ENCODE data around the gene RCAN2. TPM values are rescaled to one million over a fixed set of nuclear protein-coding genes. Genes with fewer than 3 reads are reported as not detected.

The RCAN2 gene
- 1.9 TPM for total RNA-seq

- DNase-seq, result no peak
Observed at GRCh38 chr6:46491201-46491627, at the start of gene RCAN2. RCAN2 (minus strand) TSS chr6:46491449.

GRCh38 chr6:46539866-46540265 is 48.6 kb upstream of the RCAN2 start:
- no peak for DNase-seq

GRCh38 chr6:46538800-46539480 is 47.7 kb upstream of the RCAN2 start:
- no peak for DNase-seq

- no peak for DNase-seq
Observed at GRCh38 chr6:46530896-46531295, 39.6 kb upstream of the RCAN2 start.

- DNase-seq, result no peak
Observed at GRCh38 chr6:46528961-46529750, 37.9 kb upstream of the RCAN2 start.

- DNase-seq, result no peak
Observed at GRCh38 chr6:46526607-46527006, 35.4 kb upstream of the RCAN2 start.

GRCh38 chr6:46525583-46525982 is 34.3 kb upstream of the RCAN2 start:
- no peak for DNase-seq

- DNase-seq, result no peak
Observed at GRCh38 chr6:46521464-46521971, 30.3 kb upstream of the RCAN2 start.

GRCh38 chr6:46517202-46517601 is 26.0 kb upstream of the RCAN2 start:
- DNase-seq, result no peak

GRCh38 chr6:46513533-46513932 is 22.3 kb upstream of the RCAN2 start:
- DNase-seq, result no peak

- DNase-seq, result no peak
Observed at GRCh38 chr6:46511320-46511719, 20.1 kb upstream of the RCAN2 start.

GRCh38 chr6:46510651-46511050 is 19.4 kb upstream of the RCAN2 start:
- DNase-seq, result peak; percentile 27

GRCh38 chr6:46509981-46510510 is 18.8 kb upstream of the RCAN2 start:
- DNase-seq, result no peak

GRCh38 chr6:46509063-46509462 is 17.8 kb upstream of the RCAN2 start:
- DNase-seq, result no peak

- DNase-seq, result no peak
Observed at GRCh38 chr6:46507426-46507825, 16.2 kb upstream of the RCAN2 start.

GRCh38 chr6:46505693-46506512 is 14.7 kb upstream of the RCAN2 start:
- no peak for DNase-seq

GRCh38 chr6:46504242-46504641 is 13.0 kb upstream of the RCAN2 start:
- DNase-seq, result no peak

GRCh38 chr6:46502486-46503119 is 11.4 kb upstream of the RCAN2 start:
- DNase-seq, result no peak

- DNase-seq, result no peak
Observed at GRCh38 chr6:46501136-46502089, 10.2 kb upstream of the RCAN2 start.

GRCh38 chr6:46500382-46500781 is 9.1 kb upstream of the RCAN2 start:
- no peak for DNase-seq

Measured in skin of body (tissue), 2 donors.